GM18526 (cell line): ENCODE measurements around the gene SMYD4.

Experiments used
- POLR2A ChIP-seq: IDR thresholded peaks from 3 replicates; pipeline ENCODE4 v1.6.1; 2011; ENCODE audit not compliant: insufficient read length; ENCODE audit errors: extremely low read depth

Gene SMYD4

GRCh38 chr17:1792495-1793446 is 36.9 kb downstream of the SMYD4 start:
- no peak for TF ChIP-seq POLR2A

GRCh38 chr17:1789936-1790335 is 39.8 kb downstream of the SMYD4 start:
- no peak for TF ChIP-seq POLR2A

GRCh38 chr17:1787301-1787902 is 42.3 kb downstream of the SMYD4 start:
- no peak for TF ChIP-seq POLR2A

GRCh38 chr17:1786708-1787107 is 43.0 kb downstream of the SMYD4 start:
- TF ChIP-seq POLR2A, result no peak

- TF ChIP-seq POLR2A, result no peak
Measured at GRCh38 chr17:1785930-1786329, 43.8 kb downstream of the SMYD4 start.

GRCh38 chr17:1783834-1784611 is 45.7 kb downstream of the SMYD4 start:
- no peak for TF ChIP-seq POLR2A

- TF ChIP-seq POLR2A, result no peak
Measured at GRCh38 chr17:1783271-1783670, 46.4 kb downstream of the SMYD4 start.

GRCh38 chr17:1782171-1782567 is 47.5 kb downstream of the SMYD4 start:
- TF ChIP-seq POLR2A, result no peak

- TF ChIP-seq POLR2A, result no peak
Measured at GRCh38 chr17:1779571-1780131, 50.1 kb downstream of the SMYD4 start.

- no peak for TF ChIP-seq POLR2A
Measured at GRCh38 chr17:1776857-1777256, 52.8 kb downstream of the SMYD4 start.

GRCh38 chr17:1776328-1776727 is 53.4 kb downstream of the SMYD4 start:
- no peak for TF ChIP-seq POLR2A

GRCh38 chr17:1774390-1775176 is 55.1 kb downstream of the SMYD4 start:
- no peak for TF ChIP-seq POLR2A

GRCh38 chr17:1773696-1774181 is 56.0 kb downstream of the SMYD4 start:
- no peak for TF ChIP-seq POLR2A

- TF ChIP-seq POLR2A, result no peak
Measured at GRCh38 chr17:1769822-1770477, 59.8 kb downstream of the SMYD4 start.
